Stimulated activated CD4-positive, alpha-beta T cell treated with anti-CD3 and anti-CD28 coated beads, Interleukin-1b, Interleukin-23, amount 100 ng/mL, for 1 hour (primary cell): ENCODE measurements around the gene SMYD3.
"Not testable (repeated sequence)": the region's sequence is repeated elsewhere in the genome, so short reads cannot be mapped to it uniquely, and the experiment has no call there.

Experiments used
- DNase-seq, 2 donors: peaks; one replicate each; pipeline ENCODE4 v3.0.0-alpha.2; 2020; ENCODE audit warnings: low read depth in 2 of 2

Gene SMYD3

DNA sequence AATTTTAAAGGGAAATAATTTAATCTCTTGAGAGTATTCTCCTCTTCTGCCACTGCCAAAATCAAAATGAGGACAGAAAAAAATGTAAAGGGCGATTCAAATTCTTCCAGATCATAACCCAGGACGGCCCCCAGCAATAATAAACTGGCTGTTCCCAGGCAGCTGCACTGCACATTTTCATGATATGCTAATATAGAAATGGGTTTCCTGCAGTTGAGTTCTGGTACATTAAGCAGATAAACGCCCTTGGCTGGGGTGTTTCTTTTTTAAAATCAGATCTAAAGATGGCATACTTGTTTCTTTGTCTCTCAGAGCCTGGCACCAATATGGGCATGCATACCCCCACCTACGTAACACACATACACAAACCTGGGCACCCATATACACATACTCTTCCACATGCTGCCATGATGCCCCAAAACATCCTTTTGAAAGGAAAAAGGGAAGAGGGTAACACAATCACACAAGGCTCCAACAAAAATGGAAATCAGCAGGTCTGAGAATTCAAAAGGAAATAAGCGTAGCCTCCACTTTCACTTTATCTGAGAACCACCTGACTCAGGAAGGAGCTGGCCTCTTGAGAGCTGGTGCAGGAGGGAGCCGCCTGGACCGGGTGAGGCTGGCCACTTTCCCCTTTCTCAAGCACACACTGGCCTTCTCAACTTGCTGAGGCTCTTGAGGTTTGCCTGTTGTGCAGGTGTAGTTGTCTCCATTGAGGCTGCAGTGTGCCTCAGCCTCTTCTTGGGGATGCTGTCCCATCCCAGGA, 698.9 kb downstream of the SMYD3 start:
- no peak for DNase-seq

GRCh38 chr1:245807306-245807705, 699.8 kb downstream of the SMYD3 start:
- no peak for DNase-seq

DNA sequence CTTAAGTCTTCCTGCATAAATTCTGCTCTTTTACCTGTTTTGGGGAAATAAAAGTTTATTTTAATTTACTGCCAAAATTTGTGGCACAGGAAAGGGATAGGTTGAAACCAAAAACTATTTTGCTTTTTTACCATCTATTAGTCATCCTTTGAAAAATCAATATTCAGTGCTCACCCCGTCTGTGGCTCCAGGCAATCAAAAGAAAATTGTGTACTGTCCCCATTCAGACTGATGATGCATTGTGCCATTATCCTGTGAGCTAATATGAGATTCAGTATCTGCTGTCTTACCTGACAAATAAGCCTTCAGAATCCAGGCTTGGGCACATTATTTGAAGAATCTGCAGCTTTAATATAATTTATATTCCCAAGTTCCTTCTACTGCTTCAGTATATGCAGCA, 701.5 kb downstream of the SMYD3 start:
- no peak for DNase-seq

DNA sequence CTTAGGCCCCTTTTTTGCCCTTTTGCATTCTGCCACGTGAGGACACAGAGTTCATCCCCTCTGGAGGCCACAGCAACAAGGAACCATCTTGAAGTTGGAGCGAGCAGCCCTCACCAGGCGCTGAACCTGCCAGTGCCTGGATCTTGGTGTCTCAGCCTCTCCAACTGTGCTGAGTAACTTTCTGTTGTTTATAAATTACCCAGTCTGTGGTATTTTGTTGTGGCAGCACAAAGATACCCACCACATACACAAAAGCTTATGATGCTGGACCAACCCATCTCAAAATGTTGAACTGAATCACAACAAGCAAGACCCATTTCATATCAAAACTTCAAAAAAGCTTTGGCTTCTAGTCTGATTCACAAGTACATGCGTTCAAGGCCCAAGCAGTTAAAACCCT, 702.4 kb downstream of the SMYD3 start:
- no peak for DNase-seq

DNA sequence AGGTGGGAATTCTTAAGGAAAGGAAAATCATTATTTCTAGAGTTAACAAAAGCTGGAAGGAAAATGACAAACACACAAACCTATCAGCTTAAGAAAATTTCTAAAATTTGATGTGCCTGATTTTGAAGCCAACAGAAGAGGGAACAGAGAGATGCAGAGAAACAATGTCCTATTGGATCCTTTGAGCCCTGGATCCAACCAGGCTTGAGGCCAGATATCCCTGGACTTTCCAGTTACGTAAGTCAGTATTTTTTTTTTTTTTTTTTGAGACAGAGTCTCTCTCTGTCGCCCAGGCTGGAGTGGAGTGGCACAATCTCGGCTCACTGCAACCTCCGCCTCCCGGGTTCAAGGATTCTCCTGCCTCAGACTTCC, 703.4 kb downstream of the SMYD3 start:
- no peak for DNase-seq

- no peak for DNase-seq
Observed at GRCh38 chr1:245802941-245803665, 704.0 kb downstream of the SMYD3 start.

- no peak for DNase-seq
Observed at GRCh38 chr1:245800901-245801605, 706.0 kb downstream of the SMYD3 start.

DNA sequence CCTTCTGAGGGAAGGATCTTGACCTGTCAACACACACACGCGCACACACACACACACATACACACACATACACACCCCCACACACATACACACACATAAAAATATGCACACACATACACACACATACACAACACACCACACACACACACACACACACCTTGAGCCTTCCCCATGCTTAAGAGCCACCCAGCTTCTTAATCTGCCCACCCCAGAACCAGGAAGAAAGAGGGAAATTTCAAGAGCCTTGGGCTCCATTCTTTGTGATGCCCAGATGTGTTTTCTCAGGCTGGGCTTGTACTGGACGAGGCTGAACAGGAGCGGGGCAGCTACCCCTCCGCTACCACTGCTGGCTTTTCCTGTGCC, 708.7 kb downstream of the SMYD3 start:
- no peak for DNase-seq

DNA sequence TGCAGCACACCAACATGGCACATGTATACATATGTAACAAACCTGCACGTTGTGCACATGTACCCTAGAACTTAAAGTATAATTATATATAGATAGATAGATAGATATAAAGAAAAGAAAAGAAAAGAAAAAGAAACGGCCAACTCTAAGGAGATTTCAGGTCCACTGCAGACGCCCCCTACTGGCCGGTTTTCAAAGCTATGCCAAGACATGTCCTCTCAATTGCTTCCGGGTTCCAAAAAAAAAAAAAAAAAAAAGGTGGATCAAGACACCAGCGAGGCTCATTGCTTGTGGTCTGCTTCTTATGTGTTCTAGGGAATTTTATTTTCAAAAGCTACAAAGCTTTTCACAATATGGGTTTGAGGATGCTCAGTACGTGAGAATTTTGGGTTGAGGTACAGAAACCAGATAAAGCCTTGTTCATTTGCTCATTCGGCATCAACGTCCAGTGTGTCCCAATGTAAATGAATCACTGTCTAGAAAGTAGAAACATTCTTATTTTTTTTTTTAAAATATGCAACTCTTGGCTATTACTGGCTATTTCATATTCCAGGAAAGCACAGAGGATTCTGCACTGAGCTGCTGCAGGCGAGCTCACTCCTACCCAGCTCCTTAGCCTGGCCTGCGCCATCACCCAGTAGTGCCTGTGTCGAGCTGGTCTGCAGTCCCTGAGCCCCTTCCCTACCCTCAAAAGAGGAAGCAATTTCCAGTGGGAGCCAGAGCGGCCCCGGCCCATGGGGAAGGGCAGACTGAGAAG, 709.3 kb downstream of the SMYD3 start:
- no peak for DNase-seq

- DNase-seq: no peak
Observed at GRCh38 chr1:245791410-245792312, 715.4 kb downstream of the SMYD3 start.

DNA sequence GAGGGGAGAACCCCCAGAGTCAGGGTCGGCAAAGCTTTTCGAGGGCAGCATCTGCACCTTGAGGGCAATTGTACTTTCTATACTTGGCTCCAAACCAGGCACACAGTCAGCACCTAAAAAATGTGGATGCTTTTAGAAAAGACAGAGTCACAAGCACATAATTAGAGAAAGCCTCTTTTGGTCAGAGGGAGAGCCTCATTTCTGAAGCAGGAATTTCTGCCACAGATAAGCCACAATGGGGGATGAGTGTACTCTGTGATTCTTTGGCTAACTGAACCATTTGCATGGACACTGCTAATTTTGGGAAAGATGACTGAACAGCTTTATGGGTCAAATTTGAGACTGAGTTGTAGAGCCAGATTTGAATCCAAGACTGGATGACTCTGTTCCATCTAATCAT, 716.6 kb downstream of the SMYD3 start:
- DNase-seq: no peak

GRCh38 chr1:245788886-245789285, 718.2 kb downstream of the SMYD3 start:
- DNase-seq: no peak

- no peak for DNase-seq
Observed at GRCh38 chr1:245788269-245788668, 718.8 kb downstream of the SMYD3 start.

GRCh38 chr1:245786948-245787347, 720.1 kb downstream of the SMYD3 start:
- DNase-seq: no peak

- DNase-seq: no peak
Observed at GRCh38 chr1:245779797-245780755, 727.0 kb downstream of the SMYD3 start.

DNA sequence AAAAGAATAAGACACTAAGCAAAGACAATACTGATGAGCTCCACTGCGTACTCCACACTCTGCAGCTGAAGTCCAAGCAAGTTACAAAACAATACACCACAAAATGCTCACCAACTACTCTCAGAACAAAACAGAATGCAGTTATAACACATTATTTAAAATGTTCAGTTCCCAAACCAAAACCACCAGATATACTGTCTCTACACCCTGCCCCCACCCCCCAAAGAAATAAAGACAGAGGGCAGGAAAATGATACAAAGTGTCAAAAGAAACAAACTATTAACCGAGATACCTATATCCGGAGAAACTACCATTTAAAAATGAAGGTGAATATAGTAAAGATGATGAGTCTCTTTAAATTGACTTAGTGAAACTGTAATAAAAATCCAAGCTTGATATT, 729.3 kb downstream of the SMYD3 start:
- DNase-seq: no peak

- no peak for DNase-seq
Observed at GRCh38 chr1:245776694-245777332, 730.3 kb downstream of the SMYD3 start.

DNA sequence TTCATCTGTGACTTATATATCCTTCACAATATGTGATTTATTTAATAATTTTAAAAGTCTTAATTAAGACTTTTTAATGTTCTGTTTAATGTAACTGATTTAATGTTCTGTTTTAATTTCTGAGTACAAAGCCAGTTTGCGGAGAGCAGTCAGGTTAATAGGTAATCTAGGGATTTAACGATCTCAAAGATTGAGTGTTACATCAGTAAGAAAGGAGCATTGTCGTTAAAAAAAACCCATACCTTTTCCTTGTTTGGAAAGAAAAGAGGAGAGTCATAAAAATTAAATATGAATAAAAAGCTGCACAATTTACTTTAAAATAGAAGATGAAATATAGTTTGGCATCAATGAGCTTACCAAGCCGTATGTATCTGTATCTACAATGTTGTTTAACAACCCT, 730.9 kb downstream of the SMYD3 start:
- no peak for DNase-seq

- DNase-seq: not testable (repeated sequence)
Observed at GRCh38 chr1:245774931-245775330, 732.1 kb downstream of the SMYD3 start.
